ENCODE results near the gene HSD17B8.

DNA sequence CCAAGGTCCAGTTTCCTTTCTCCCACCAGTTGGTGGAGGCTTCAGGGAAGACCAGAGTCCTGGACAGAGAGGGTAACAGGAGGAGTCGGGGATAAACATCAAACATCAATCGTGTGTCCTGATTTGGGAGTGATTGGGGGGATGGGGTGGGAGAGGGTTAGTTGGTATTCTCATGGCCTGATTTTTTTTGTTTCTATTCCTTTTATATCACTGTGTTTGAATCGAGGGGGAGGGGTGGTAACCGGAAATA is 365 bp upstream of the HSD17B8 start:
- TF ChIP-seq GATA3 (IDR thresholded peaks at IDR 0.05; ENCODE audit: low read depth, low read length) (no peak), GATA2 (IDR thresholded peaks at IDR 0.05; ENCODE audit: low read depth, low read length) (no peak)

Measured in SH-SY5Y (cell line).